ENCODE measurements around the gene MAGEA11.

The MAGEA11 gene

DNA sequence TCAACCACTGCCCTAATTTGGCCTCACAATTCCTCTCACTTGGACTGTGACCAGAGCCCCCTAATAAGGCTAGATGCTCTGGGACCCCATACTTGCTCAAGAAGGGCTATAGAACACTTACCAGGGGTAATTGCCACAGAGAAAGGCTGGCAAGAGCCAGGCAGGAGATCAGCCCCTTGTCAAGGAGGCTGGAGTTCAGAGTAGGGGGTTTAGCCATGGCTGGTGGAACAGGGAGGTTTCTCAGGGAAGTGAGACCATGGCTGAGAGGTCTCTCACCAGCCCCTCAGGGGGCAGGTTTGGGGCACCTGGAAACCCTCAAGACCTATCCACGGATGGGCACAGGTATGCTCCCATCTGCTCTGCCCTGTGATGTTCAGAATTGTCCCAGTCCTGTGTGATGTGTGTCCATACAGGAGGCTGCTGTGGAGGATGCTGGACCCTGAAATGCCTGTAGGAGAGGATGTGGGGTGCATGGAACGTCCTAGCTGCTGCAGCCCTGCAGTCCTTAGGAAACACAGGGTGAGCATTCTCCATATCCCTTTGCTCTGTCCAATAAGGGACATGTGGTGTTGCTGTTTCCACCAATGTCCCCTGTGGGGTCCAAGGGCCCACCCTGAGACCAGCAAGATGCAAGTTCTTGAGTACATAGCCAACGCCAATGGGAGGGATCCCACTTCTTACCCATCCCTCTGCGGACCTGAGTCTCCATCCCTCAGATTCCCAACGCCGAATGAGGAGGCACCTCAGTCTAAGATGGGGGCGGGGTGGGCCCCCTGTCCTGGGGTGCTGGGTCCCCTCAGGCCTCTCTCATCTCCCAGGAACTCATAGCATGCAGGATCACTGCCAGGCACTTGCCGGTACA lies 45.6 kb downstream of the MAGEA11 start:
- H3K4me1 ChIP-seq (ENCODE audit: control insufficient read depth, insufficient read depth, low read length): no peaks in the 10 kb centered on the region
- no peak for TF ChIP-seq ZNF24 (tag by site-specific recombination; IDR thresholded peaks at IDR 0.05)
- TF ChIP-seq ZNF837 (tag by site-specific recombination; IDR thresholded peaks at IDR 0.05): no peak
- TF ChIP-seq ZNF777 (tag by site-specific recombination; IDR thresholded peaks at IDR 0.05; ENCODE audit: borderline replicate concordance): no peak
- TF ChIP-seq KLF7 (tag by site-specific recombination; IDR thresholded peaks at IDR 0.05; ENCODE audit: borderline replicate concordance): no peak
- TF ChIP-seq ZNF426 (tag by site-specific recombination; IDR thresholded peaks at IDR 0.05): no peak
- TF ChIP-seq ZNF571 (tag by site-specific recombination; IDR thresholded peaks at IDR 0.05): no peak
- TF ChIP-seq, protein P1, sequence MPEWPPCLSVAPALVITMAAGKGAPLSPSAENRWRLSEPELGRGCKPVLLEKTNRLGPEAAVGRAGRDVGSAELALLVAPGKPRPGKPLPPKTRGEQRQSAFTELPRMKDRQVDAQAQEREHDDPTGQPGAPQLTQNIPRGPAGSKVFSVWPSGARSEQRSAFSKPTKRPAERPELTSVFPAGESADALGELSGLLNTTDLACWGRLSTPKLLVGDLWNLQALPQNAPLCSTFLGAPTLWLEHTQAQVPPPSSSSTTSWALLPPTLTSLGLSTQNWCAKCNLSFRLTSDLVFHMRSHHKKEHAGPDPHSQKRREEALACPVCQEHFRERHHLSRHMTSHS (tag by site-specific recombination; IDR thresholded peaks at IDR 0.05): no peak
- no peak for TF ChIP-seq ZNF366 (tag by site-specific recombination; conservative IDR thresholded peaks at IDR 0.05)
- TF ChIP-seq ZNF140 (tag by site-specific recombination; IDR thresholded peaks at IDR 0.05): no peak
- TF ChIP-seq, protein P2, sequence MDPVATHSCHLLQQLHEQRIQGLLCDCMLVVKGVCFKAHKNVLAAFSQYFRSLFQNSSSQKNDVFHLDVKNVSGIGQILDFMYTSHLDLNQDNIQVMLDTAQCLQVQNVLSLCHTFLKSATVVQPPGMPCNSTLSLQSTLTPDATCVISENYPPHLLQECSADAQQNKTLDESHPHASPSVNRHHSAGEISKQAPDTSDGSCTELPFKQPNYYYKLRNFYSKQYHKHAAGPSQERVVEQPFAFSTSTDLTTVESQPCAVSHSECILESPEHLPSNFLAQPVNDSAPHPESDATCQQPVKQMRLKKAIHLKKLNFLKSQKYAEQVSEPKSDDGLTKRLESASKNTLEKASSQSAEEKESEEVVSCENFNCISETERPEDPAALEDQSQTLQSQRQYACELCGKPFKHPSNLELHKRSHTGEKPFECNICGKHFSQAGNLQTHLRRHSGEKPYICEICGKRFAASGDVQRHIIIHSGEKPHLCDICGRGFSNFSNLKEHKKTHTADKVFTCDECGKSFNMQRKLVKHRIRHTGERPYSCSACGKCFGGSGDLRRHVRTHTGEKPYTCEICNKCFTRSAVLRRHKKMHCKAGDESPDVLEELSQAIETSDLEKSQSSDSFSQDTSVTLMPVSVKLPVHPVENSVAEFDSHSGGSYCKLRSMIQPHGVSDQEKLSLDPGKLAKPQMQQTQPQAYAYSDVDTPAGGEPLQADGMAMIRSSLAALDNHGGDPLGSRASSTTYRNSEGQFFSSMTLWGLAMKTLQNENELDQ (tag by site-specific recombination; IDR thresholded peaks at IDR 0.05; ENCODE audit: low read depth): no peak
- TF ChIP-seq ZNF121 (tag by site-specific recombination; IDR thresholded peaks at IDR 0.05): no peak
- TF ChIP-seq, protein P3, sequence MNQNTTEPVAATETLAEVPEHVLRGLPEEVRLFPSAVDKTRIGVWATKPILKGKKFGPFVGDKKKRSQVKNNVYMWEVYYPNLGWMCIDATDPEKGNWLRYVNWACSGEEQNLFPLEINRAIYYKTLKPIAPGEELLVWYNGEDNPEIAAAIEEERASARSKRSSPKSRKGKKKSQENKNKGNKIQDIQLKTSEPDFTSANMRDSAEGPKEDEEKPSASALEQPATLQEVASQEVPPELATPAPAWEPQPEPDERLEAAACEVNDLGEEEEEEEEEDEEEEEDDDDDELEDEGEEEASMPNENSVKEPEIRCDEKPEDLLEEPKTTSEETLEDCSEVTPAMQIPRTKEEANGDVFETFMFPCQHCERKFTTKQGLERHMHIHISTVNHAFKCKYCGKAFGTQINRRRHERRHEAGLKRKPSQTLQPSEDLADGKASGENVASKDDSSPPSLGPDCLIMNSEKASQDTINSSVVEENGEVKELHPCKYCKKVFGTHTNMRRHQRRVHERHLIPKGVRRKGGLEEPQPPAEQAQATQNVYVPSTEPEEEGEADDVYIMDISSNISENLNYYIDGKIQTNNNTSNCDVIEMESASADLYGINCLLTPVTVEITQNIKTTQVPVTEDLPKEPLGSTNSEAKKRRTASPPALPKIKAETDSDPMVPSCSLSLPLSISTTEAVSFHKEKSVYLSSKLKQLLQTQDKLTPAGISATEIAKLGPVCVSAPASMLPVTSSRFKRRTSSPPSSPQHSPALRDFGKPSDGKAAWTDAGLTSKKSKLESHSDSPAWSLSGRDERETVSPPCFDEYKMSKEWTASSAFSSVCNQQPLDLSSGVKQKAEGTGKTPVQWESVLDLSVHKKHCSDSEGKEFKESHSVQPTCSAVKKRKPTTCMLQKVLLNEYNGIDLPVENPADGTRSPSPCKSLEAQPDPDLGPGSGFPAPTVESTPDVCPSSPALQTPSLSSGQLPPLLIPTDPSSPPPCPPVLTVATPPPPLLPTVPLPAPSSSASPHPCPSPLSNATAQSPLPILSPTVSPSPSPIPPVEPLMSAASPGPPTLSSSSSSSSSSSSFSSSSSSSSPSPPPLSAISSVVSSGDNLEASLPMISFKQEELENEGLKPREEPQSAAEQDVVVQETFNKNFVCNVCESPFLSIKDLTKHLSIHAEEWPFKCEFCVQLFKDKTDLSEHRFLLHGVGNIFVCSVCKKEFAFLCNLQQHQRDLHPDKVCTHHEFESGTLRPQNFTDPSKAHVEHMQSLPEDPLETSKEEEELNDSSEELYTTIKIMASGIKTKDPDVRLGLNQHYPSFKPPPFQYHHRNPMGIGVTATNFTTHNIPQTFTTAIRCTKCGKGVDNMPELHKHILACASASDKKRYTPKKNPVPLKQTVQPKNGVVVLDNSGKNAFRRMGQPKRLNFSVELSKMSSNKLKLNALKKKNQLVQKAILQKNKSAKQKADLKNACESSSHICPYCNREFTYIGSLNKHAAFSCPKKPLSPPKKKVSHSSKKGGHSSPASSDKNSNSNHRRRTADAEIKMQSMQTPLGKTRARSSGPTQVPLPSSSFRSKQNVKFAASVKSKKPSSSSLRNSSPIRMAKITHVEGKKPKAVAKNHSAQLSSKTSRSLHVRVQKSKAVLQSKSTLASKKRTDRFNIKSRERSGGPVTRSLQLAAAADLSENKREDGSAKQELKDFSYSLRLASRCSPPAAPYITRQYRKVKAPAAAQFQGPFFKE (tag by site-specific recombination; IDR thresholded peaks at IDR 0.05; ENCODE audit: borderline replicate concordance): no peak
- no peak for TF ChIP-seq RBAK (tag by site-specific recombination; IDR thresholded peaks at IDR 0.05)
- TF ChIP-seq ZNF37A (tag by site-specific recombination; IDR thresholded peaks at IDR 0.05): no peak
- TF ChIP-seq ZNF302 (tag by site-specific recombination; IDR thresholded peaks at IDR 0.05; ENCODE audit: low read depth): no peak
- no peak for TF ChIP-seq BCL11A (tag by site-specific recombination; IDR thresholded peaks at IDR 0.05; ENCODE audit: low read depth)
- no peak for TF ChIP-seq ZNF585B (tag by site-specific recombination; IDR thresholded peaks at IDR 0.05)
- POLR2A ChIA-PET: no interaction called here
- H3K27ac ChIP-seq (ENCODE audit: extremely low read depth, low read depth, low read length): no peak overlapping the region
- CTCF ChIA-PET: no interaction called here
- H3K9me3 ChIP-seq (ENCODE audit: control insufficient read depth, insufficient read depth, low read depth, low read length): no peaks in the 10 kb centered on the region
- H3K36me3 ChIP-seq (ENCODE audit: control insufficient read depth in 2 of 2, insufficient read depth in 1 of 2, low read length in 2 of 2): no peaks in the 10 kb centered on the region
- no peak overlapping the region for H3K4me3 ChIP-seq (ENCODE audit: low read depth, low read length)
